ENCODE measurements around the gene SOS1. TPM values are rescaled to one million over a fixed set of nuclear protein-coding genes. Genes with fewer than 3 reads are reported as not detected.

The SOS1 gene
- total RNA-seq, 1 donor from 2014 or later = 53.7 TPM

DNA sequence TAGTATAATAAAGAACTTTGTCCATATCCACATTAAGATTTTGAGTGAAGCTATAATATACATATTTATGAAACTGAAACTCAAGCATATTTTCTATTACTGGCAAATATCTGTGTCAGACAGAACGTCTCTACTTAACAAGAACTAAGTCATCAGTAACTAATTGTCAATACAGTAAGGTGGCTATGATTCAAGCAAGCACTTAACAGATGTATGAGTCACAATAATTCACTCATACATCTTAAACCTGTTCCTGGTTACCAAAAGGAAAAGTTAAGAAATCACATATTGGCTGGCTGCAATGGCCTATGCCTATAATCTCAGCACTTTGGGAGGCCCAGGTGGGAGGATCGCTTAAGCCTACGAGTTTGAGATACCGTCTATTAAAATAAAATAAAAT, 96.0 kb downstream of the SOS1 start:
- DNase-seq (ENCODE audit: low spot score) = no peak

- DNase-seq (ENCODE audit: low spot score) = no peak
Observed at GRCh38 chr2:39023649-39024048, 97.2 kb downstream of the SOS1 start.

GRCh38 chr2:39022642-39023235, 98.1 kb downstream of the SOS1 start:
- no peak for DNase-seq (ENCODE audit: low spot score)

DNA sequence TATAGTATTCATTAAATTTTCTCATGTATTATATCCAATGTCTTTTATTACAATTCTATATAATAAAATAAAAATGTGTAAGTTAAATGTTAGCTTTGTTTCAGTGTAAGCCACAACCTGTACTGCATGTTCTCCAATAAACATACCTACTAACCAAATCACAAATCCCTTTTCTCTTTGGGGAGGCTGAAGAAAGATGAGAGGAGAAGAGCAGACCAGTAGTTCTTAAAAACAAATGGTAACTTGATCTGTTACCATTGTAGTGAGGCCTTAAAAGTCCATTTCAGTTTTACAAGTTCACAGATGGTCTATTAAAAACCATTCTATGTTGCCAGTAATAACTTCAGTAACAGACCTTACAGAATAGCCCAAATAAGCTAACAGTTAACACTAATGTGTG, 100.5 kb downstream of the SOS1 start:
- no peak for DNase-seq (ENCODE audit: low spot score)

- no peak for DNase-seq (ENCODE audit: low spot score)
Observed at GRCh38 chr2:39018638-39019037, 102.2 kb downstream of the SOS1 start.

- DNase-seq (ENCODE audit: low spot score) = no peak
Observed at GRCh38 chr2:39017334-39017733, 103.5 kb downstream of the SOS1 start.

- no peak for DNase-seq (ENCODE audit: low spot score)
Observed at GRCh38 chr2:39015424-39015823, 105.4 kb downstream of the SOS1 start.

DNA sequence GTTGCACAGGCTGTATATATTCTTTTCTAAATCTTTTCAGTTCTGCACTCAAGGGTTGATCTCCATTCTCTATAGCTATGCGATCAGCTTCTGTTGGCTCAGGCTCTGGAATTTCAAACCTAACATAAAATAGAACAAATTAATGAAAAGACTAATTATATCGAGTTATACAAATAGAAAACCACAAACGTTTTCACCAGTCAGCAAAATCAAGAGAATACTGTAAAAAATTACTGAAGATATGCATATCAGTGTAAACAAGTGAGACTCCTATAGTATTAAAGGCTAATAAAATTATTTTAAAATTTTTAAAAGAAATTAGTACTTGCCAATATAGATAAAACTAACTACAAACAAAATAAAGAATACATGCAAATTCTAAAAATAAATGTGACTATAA, 107.0 kb downstream of the SOS1 start:
- no peak for DNase-seq (ENCODE audit: low spot score)

DNA sequence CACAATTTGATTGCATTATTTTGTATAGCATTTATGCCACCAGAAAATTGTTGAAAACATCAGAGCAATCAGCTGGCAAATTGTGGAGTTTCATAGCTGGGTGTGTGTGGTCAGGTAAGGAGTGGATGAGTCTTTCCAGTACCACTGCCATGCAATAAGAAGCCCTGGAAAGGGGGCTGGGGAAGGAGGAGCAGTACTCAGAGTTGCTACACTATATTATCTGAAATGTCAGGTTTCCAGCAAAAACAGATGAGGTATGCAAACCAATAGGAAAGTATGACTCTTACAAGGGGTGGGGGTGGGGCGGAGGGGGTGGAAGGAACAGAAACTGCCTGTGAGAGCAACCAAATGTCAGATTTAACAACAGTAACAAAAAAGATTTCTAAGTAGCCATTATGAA, 112.2 kb downstream of the SOS1 start:
- no peak for DNase-seq (ENCODE audit: low spot score)

DNA sequence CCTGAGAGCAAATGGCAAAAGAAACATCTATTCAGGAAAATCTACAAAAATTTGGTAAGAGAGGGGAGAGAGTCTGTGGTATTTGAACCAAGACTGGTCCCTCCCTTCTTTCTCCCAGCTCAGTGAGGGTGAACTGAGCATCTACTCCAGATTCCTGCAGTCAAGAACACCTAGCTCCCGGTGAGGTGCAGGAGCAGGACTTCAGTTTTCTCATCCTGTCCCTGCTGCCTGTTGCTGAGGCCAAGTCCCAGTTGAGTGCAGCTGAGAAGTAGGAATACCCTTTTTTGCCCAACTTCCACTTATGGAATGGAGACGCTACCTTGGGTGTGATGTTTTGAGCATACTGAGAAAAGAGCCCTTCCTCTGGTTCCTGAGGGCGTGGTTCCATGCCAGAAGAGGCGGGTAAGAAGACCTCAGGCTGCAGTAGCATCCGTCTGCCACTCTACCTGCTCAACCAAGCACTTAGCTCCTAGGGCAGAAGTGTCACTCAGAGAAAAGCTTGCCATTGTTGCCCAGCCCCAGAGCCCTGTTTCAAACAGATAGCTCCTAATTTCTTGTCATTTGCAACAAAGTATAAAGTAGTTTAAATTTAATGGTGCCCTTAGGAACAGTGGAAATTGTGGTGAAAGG, 112.9 kb downstream of the SOS1 start:
- no peak for DNase-seq (ENCODE audit: low spot score)

DNA sequence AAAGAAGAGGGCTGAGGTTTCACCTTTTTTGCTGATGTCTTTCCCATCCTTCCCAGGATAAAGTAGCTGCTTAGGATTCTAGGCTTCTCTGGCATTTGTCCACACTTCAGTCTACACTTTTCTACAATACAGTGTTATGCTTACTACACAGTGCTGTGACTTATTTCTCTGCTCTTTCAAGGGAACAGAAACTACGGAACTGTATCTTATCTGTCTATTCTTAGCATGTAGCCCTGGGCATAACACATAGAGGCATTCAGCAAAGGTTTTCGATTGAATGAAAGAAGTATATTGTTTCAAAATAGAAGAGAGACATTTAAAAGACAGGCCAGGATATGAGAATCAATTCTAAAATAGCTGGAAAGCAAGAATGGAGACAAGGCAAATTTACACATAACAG, 120.3 kb downstream of the SOS1 start:
- no peak for DNase-seq (ENCODE audit: low spot score)

DNA sequence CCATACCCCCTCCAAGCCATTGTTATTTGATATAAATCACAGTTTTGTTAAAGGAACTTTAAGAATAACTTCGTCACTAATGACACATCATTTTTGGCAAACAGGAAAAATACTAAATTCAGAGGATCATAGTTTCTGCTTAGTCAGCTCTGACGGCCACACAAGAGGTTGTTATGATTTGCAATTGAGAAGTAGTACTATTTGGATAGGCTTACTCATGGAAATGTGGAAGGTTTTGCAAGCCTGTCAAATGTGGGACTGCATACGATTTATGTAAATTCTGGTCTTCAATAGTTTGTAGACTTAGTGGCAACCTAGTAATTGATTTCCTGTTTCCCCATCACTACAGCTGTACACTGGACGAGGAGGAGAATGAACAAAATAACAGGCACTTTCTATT, 123.1 kb downstream of the SOS1 start:
- no peak for DNase-seq (ENCODE audit: low spot score)

DNA sequence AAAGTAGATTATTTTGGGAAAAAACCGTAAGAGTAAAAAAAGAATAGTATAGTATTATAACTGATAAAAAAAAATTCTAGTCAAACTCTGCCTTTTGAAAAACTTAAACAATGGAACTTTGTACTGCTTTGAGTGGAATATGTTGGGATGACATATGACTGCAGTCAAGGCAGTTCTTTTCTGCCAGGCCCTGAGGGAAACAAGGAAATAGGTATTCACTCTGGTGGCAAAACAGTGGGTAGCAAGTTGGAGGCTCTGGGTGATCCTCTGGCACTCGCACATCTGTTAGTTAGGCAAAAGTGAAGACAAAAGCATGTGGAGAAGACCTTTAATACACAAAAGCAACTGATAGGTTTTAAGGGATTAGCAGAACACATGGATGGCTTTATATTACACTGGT, 129.0 kb downstream of the SOS1 start:
- no peak for DNase-seq (ENCODE audit: low spot score)

DNA sequence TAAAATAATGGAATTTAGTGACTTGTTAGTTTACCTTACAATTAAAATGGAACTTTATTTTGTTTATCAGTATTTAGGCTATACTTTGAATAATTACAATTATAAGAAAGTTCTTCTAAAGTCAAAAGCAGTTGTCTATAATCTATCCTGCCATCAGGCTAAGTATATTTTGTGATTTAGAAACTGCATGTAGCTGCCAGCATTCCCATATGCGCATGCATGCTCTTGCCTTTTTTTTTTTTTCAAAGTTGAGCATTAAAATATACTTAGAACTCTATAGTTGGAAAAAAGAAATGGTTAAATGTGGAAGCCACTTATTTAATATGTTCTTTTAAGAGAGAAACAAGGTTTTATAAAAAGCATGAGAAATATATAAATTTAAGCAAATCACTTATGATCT, 132.1 kb downstream of the SOS1 start:
- DNase-seq (ENCODE audit: low spot score) = no peak

- DNase-seq (ENCODE audit: low spot score) = no peak
Observed at GRCh38 chr2:38982498-38982897, 138.4 kb downstream of the SOS1 start.

GRCh38 chr2:38981670-38982357, 139.0 kb downstream of the SOS1 start:
- DNase-seq (ENCODE audit: low spot score) = no peak

- no peak for DNase-seq (ENCODE audit: low spot score)
Observed at GRCh38 chr2:38981003-38981669, 139.7 kb downstream of the SOS1 start.

- DNase-seq (ENCODE audit: low spot score) = no peak
Observed at GRCh38 chr2:38978908-38979307, 141.9 kb downstream of the SOS1 start.

GRCh38 chr2:38978296-38978903, 142.5 kb downstream of the SOS1 start:
- no peak for DNase-seq (ENCODE audit: low spot score)

DNA sequence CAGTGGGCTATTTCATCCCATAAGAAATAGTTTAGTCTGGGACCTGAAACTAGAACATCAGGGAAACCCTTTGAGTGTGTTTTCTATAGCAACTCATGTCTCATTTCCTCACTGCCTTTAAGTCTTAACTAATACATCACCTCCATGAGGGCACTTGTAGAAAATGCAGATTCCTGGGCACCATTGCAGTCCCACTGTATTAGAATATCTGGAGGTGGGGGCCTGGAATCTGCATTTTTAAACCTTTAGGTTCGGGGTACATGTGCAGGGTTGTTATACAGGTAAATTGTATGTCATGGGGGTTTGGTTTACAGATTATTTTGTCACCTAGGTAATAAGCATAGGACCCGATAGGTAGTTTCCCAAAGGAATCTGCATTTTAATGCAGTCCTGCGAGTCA, 143.8 kb downstream of the SOS1 start:
- DNase-seq (ENCODE audit: low spot score) = no peak

DNA sequence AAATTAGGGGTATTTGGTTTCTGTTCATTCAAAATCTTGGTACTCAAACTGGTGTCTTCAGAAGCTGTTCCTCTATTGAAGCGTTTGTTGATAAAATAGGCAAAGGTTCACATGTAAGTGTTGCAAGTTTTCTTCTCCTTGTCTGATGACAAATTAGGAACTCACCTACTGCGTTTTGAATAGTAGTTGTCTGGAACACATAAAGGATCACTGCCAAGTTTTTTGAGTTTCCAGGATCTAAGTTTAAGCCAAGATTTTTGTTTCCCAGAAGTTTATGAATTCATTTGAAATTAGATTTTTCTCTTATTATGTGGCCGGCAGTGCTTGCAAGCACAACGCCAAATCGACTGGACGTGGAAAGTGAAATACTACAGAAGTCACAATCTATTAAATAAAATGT, 145.8 kb downstream of the SOS1 start:
- DNase-seq (ENCODE audit: low spot score) = no peak

GRCh38 chr2:38973266-38973665, 147.6 kb downstream of the SOS1 start:
- no peak for DNase-seq (ENCODE audit: low spot score)

DNA sequence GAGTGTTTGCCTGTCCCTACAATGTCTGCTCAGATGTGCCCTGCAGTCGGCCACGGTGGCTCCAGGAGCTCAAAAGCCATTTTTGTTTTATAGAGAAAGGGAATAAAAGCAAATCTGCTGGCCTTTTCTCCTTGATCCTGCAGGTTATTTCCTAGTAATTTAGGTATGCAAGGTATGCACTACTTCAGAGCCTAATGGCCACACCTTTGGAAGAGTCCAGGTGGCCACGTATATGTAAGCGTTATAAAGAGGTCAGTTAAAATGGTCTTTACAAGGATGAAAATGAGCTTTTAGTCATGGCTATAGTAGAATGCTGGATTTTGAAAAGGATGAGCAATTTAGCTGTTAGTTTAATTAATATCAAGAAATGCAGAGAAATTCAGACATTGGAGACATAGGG, 149.5 kb downstream of the SOS1 start:
- no peak for DNase-seq (ENCODE audit: low spot score)

Data from ureter (tissue), 1 donor.